ENCODE data around the gene TMEM91. TPM values are rescaled to one million over a fixed set of nuclear protein-coding genes. Genes with fewer than 3 reads are reported as not detected.

TMEM91 gene
- total and polyA plus RNA-seq, 9 of the 15 experiments (the other 6 are each of a cell fraction or from before 2014, with no cell fraction given): 1.2 to 5.2 (median 2.7) TPM

- no peak for TF ChIP-seq ZNF512 (tag; IDR thresholded peaks at IDR 0.05)
- peak; percentile 80; the same call in 1 of the 2 replicates for TF ChIP-seq NBN (IDR thresholded peaks at IDR 0.05; ENCODE audit: low read depth)
- TF ChIP-seq MCM5 (IDR thresholded peaks at IDR 0.05; ENCODE audit: low read depth): no peak
- TF ChIP-seq EWSR1 (IDR thresholded peaks at IDR 0.05; ENCODE audit: borderline replicate concordance, low read depth, partially characterized antibody): no peak
- no peak for TF ChIP-seq C11orf30 (IDR thresholded peaks at IDR 0.05; ENCODE audit: low read depth)
- no peak for TF ChIP-seq NONO (IDR thresholded peaks at IDR 0.05; ENCODE audit: low read depth in 2 of 2, low read length in 1 of 2)
- TF ChIP-seq E2F6 (IDR thresholded peaks at IDR 0.05; ENCODE audit: borderline replicate concordance in 1 of 2, extremely low read depth in 1 of 2, insufficient read depth in 1 of 2, insufficient read length in 1 of 2, low read depth in 1 of 2, low read length in 1 of 2, poor library complexity in 1 of 2, severe bottlenecking in 1 of 2): peak; percentile 57 to 79
- TF ChIP-seq THAP7 (CRISPR knock-in tag; IDR thresholded peaks at IDR 0.05): no peak
- no peak for TF ChIP-seq ERF (CRISPR knock-in tag; IDR thresholded peaks at IDR 0.05)
- TF ChIP-seq PHF21A (IDR thresholded peaks at IDR 0.05; ENCODE audit: borderline replicate concordance, low read depth): no peak
- TF ChIP-seq KLF6 (CRISPR knock-in tag; IDR thresholded peaks at IDR 0.05; ENCODE audit: borderline replicate concordance): no peak
- TF ChIP-seq TEAD2 (tag; IDR thresholded peaks at IDR 0.05): no peak
- TF ChIP-seq SP2 (IDR thresholded peaks at IDR 0.05; ENCODE audit: extremely low read depth, low read depth, low read length, poor library complexity, severe bottlenecking): no peak
- TF ChIP-seq ZNF140 (CRISPR knock-in tag; IDR thresholded peaks at IDR 0.05): no peak
- TF ChIP-seq ZNF75A (CRISPR knock-in tag; IDR thresholded peaks at IDR 0.05): no peak
- no peak for TF ChIP-seq RERE (CRISPR knock-in tag; IDR thresholded peaks at IDR 0.05; ENCODE audit: borderline replicate concordance)
- TF ChIP-seq SMARCA4 (IDR thresholded peaks at IDR 0.05): peak; percentile 72
- TF ChIP-seq ZNF699 (CRISPR knock-in tag; IDR thresholded peaks at IDR 0.05; ENCODE audit: insufficient replicate concordance): no peak
- TF ChIP-seq IFI16 (CRISPR knock-in tag; IDR thresholded peaks at IDR 0.05): no peak
Observed at GRCh38 chr19:41427647-41428480, 51.5 kb downstream of the TMEM91 start (continued).

Measured in K562 (cell line).